Measurements from ENCODE around the gene SCYGR5. TPM values are rescaled to one million over a fixed set of nuclear protein-coding genes. Genes with fewer than 3 reads are reported as not detected.
"Not testable (repeated sequence)": the region's sequence is repeated elsewhere in the genome, so short reads cannot be mapped to it uniquely, and the experiment has no call there.

The SCYGR5 gene
- total RNA-seq, 4 donors from 2014 or later: not detected

GRCh38 chr2:227657199-227657845, 9.3 kb upstream of the SCYGR5 start:
- Histone ChIP-seq H3K27ac (replicated peaks in 1 of 4) (no peak overlapping the region), H3K27me3 (no peaks in the 10 kb centered on the region), H3K4me3 (no peak overlapping the region), H3K9me3 (no peaks in the 10 kb centered on the region), H3K4me1 (no peaks in the 10 kb centered on the region), H3K36me3 (no peaks in the 10 kb centered on the region)
- TF ChIP-seq POLR2A (IDR thresholded peaks at IDR 0.05; ENCODE audit: low read depth) (no peak), CTCF (IDR thresholded peaks at IDR 0.05) (no peak), EP300 (IDR thresholded peaks at IDR 0.05) (no peak), POLR2AphosphoS5 (IDR thresholded peaks at IDR 0.05) (no peak)
- whole genome bisulfite sequencing: 82% methylated on average over 8 of the region's 8 CpGs
- no peak for DNase-seq (ENCODE audit: extremely low spot score)
- intact Hi-C loops (cut with DNase I): loop anchor here (5.0 kb wide), 3 partner anchors 60 to 255 kb away; partner anchors contain the start of gene SLC19A3

GRCh38 chr2:227661025-227661649, 5.5 kb upstream of the SCYGR5 start:
- H3K9me3 ChIP-seq: no peaks in the 10 kb centered on the region
- H3K4me3 ChIP-seq: no peak overlapping the region
- intact Hi-C loops (cut with DNase I): loop anchor here (10.0 kb wide), 1 partner anchor 204 kb away; no protein-coding TSS in a partner anchor
- no peak overlapping the region for H3K27ac ChIP-seq (replicated peaks in 1 of 4)
- TF ChIP-seq EP300 (IDR thresholded peaks at IDR 0.05): no peak
- no peaks in the 10 kb centered on the region for H3K27me3 ChIP-seq
- no peaks in the 10 kb centered on the region for H3K4me1 ChIP-seq
- no peak for DNase-seq (ENCODE audit: extremely low spot score)
- H3K36me3 ChIP-seq: no peaks in the 10 kb centered on the region
- 52% methylated on average over 7 of the region's 7 CpGs for WGBS

GRCh38 chr2:227661827-227662226, 4.8 kb upstream of the SCYGR5 start:
- Histone ChIP-seq H3K9me3 (no peaks in the 10 kb centered on the region), H3K36me3 (no peaks in the 10 kb centered on the region), H3K4me1 (no peaks in the 10 kb centered on the region), H3K4me3 (no peak overlapping the region), H3K27ac (replicated peaks in 1 of 4) (no peak overlapping the region), H3K27me3 (no peaks in the 10 kb centered on the region)
- intact Hi-C loops (cut with DNase I): loop anchor here (10.0 kb wide), 1 partner anchor 203 kb away; no protein-coding TSS in a partner anchor
- DNase-seq (ENCODE audit: extremely low spot score): no peak
- WGBS: 55% methylated on average over 3 of the region's 3 CpGs
- TF ChIP-seq POLR2A (IDR thresholded peaks at IDR 0.05; ENCODE audit: low read depth) (no peak), EP300 (IDR thresholded peaks at IDR 0.05) (no peak)

GRCh38 chr2:227665189-227665940, 1.2 kb upstream of the SCYGR5 start:
- no peaks in the 10 kb centered on the region for H3K4me1 ChIP-seq
- no peaks in the 10 kb centered on the region for H3K9me3 ChIP-seq
- intact Hi-C loops (cut with DNase I): loop anchor here (10.0 kb wide), 1 partner anchor 199 kb away; no protein-coding TSS in a partner anchor

GRCh38 chr2:227671170-227671905, 4.7 kb downstream of the SCYGR5 start:
- Histone ChIP-seq H3K9me3 (no peaks in the 10 kb centered on the region), H3K4me1 (no peaks in the 10 kb centered on the region), H3K27me3 (no peaks in the 10 kb centered on the region), H3K36me3 (no peaks in the 10 kb centered on the region), H3K4me3 (no peak overlapping the region), H3K27ac (replicated peaks in 1 of 4) (no peak overlapping the region)
- intact Hi-C loops (cut with DNase I): no loop called here
- 74% methylated on average over 3 of the region's 3 CpGs for WGBS
- no peak for TF ChIP-seq EP300 (IDR thresholded peaks at IDR 0.05)
- no peak for TF ChIP-seq CTCF (IDR thresholded peaks at IDR 0.05)
- DNase-seq (ENCODE audit: extremely low spot score): no peak

More at GRCh38 chr2:227665189-227665940, 1.2 kb upstream of the SCYGR5 start:
- no peak for DNase-seq (ENCODE audit: extremely low spot score)
- H3K27ac ChIP-seq (replicated peaks in 1 of 4): no peak overlapping the region
- TF ChIP-seq POLR2AphosphoS5 (IDR thresholded peaks at IDR 0.05) (no peak), POLR2A (IDR thresholded peaks at IDR 0.05; ENCODE audit: low read depth) (no peak)
- H3K4me3 ChIP-seq: no peak overlapping the region
- no peaks in the 10 kb centered on the region for H3K36me3 ChIP-seq
- WGBS: 90% methylated on average over 6 of the region's 6 CpGs
- H3K27me3 ChIP-seq: no peaks in the 10 kb centered on the region

GRCh38 chr2:227673620-227674019, 7.0 kb downstream of the SCYGR5 start:
- 73% methylated on average over 5 of the region's 5 CpGs for WGBS
- H3K27me3 ChIP-seq; H3K27ac ChIP-seq (replicated peaks in 1 of 4); DNase-seq (ENCODE audit: extremely low spot score); H3K36me3 ChIP-seq; H3K4me1 ChIP-seq; H3K9me3 ChIP-seq; intact Hi-C loops (cut with DNase I); H3K4me3 ChIP-seq: not testable (repeated sequence)

Measured in esophagus muscularis mucosa (tissue), 4 donors.